HG03159 (cell line): Measurements from ENCODE around the gene GAD2.

Source experiments
- ATAC-seq: cut with Tn5 transposase; IDR thresholded peaks from one replicate; pipeline ENCODE4 v1.9.1; 2021; ENCODE audit warnings: mild to moderate bottlenecking, moderate library complexity; ENCODE audit not compliant: unreplicated experiment

Gene GAD2

GRCh38 chr10:26221541-26221940 lies 5.0 kb downstream of the GAD2 start:
- no peak for ATAC-seq

GRCh38 chr10:26222563-26222962 lies 6.0 kb downstream of the GAD2 start:
- ATAC-seq = no peak

GRCh38 chr10:26225322-26225721 lies 8.7 kb downstream of the GAD2 start:
- no peak for ATAC-seq

GRCh38 chr10:26227786-26228185 lies 11.2 kb downstream of the GAD2 start:
- ATAC-seq = no peak

GRCh38 chr10:26232174-26232573 lies 15.6 kb downstream of the GAD2 start:
- ATAC-seq = no peak

GRCh38 chr10:26235761-26236160 lies 19.2 kb downstream of the GAD2 start:
- no peak for ATAC-seq

- no peak for ATAC-seq
Observed at GRCh38 chr10:26238378-26238777, 21.8 kb downstream of the GAD2 start.

GRCh38 chr10:26242706-26243350 lies 26.3 kb downstream of the GAD2 start:
- no peak for ATAC-seq

GRCh38 chr10:26243351-26243720 lies 26.8 kb downstream of the GAD2 start:
- no peak for ATAC-seq

- no peak for ATAC-seq
Observed at GRCh38 chr10:26249681-26250080, 33.1 kb downstream of the GAD2 start.

- no peak for ATAC-seq
Observed at GRCh38 chr10:26251925-26252324, 35.4 kb downstream of the GAD2 start.

GRCh38 chr10:26254616-26255015 lies 38.0 kb downstream of the GAD2 start:
- ATAC-seq = no peak

GRCh38 chr10:26259341-26259740 lies 42.8 kb downstream of the GAD2 start:
- ATAC-seq = no peak

GRCh38 chr10:26269754-26270153 lies 53.2 kb downstream of the GAD2 start:
- no peak for ATAC-seq

- ATAC-seq = no peak
Observed at GRCh38 chr10:26274391-26274790, 57.8 kb downstream of the GAD2 start.

GRCh38 chr10:26278295-26278694 lies 61.7 kb downstream of the GAD2 start:
- no peak for ATAC-seq

- ATAC-seq = no peak
Observed at GRCh38 chr10:26290236-26290635, 73.7 kb downstream of the GAD2 start.

- ATAC-seq = no peak
Observed at GRCh38 chr10:26291721-26292480, 75.3 kb downstream of the GAD2 start.

- no peak for ATAC-seq
Observed at GRCh38 chr10:26296360-26296759, 79.8 kb downstream of the GAD2 start.

- no peak for ATAC-seq
Observed at GRCh38 chr10:26300001-26300400, 83.4 kb downstream of the GAD2 start.

GRCh38 chr10:26303366-26303765 lies 86.8 kb downstream of the GAD2 start:
- no peak for ATAC-seq

GRCh38 chr10:26310361-26310760 lies 93.8 kb downstream of the GAD2 start:
- ATAC-seq = no peak
